ENCODE data around the gene LCMT1.

DNA sequence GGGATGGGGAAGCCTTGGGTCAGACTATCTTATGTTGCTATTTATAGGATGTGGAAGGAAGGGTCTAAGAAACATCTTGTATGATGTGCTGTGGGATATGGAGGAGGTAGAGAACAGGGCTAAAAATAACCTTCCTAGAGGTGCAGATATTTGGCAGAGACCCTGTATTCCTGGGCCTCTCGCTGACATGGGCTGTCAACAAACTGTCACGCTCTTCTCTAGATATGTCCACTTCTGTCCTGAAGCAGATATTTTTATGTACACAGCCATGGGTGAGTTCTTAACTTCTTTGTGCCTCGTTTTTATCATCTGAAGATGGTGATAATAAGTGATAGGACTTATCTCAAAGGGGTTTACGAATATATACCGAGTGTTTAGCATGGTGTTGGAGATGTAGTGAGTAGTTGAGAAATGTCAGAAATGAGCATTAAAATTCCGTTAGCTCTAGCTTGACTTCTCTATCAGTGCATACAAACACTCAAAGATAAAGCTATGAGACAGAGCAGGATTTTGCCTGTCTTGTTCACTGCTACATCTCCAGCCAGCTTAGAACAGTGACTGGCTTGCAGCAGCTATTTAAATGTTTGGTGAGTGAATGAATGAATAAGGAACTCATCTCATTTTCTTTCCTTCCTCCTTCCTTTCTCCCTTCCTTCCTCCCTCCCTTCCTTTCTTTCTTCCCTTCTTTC is 102.3 kb downstream of the LCMT1 start:
- TF ChIP-seq, protein P1, sequence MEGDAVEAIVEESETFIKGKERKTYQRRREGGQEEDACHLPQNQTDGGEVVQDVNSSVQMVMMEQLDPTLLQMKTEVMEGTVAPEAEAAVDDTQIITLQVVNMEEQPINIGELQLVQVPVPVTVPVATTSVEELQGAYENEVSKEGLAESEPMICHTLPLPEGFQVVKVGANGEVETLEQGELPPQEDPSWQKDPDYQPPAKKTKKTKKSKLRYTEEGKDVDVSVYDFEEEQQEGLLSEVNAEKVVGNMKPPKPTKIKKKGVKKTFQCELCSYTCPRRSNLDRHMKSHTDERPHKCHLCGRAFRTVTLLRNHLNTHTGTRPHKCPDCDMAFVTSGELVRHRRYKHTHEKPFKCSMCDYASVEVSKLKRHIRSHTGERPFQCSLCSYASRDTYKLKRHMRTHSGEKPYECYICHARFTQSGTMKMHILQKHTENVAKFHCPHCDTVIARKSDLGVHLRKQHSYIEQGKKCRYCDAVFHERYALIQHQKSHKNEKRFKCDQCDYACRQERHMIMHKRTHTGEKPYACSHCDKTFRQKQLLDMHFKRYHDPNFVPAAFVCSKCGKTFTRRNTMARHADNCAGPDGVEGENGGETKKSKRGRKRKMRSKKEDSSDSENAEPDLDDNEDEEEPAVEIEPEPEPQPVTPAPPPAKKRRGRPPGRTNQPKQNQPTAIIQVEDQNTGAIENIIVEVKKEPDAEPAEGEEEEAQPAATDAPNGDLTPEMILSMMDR (IDR thresholded peaks at IDR 0.05; ENCODE audit: low read depth, low read length): no peak
- no peak for TF ChIP-seq EZH2phosphoT487 (IDR thresholded peaks at IDR 0.05; ENCODE audit: low read depth)

Measured in OCI-LY3 (cell line).